ENCODE measurements around the gene WNK1.
A peak's percentile ranks its signal among the peaks of the same experiment; 100 is the strongest.
"Not testable (repeated sequence)": the region's sequence is repeated elsewhere in the genome, so short reads cannot be mapped to it uniquely, and the experiment has no call there.

WNK1 gene

GRCh38 chr12:788288-788687 is 35.9 kb downstream of the WNK1 start:
- Histone ChIP-seq H3K4me1 (ENCODE audit: low read depth, poor library complexity, severe bottlenecking) (peaks cover 37% of the 10 kb centered on the region), H2AFZ (ENCODE audit: low read depth) (no peak overlapping the region), H3K27ac (no peak overlapping the region), H3K9ac (no peak overlapping the region), H3K4me2 (no peak overlapping the region), H3K36me3 (ENCODE audit: insufficient read depth) (no peaks in the 10 kb centered on the region), H3K27me3 (ENCODE audit: insufficient read depth, low read depth) (no peaks in the 10 kb centered on the region), H3K4me3 (IDR thresholded peaks at IDR 0.05; ENCODE audit: insufficient read depth, low read depth, low read length) (no peak overlapping the region), H3K79me2 (ENCODE audit: insufficient read depth, low read depth) (peaks cover 92% of the 10 kb centered on the region), H4K20me1 (ENCODE audit: insufficient read depth) (peaks cover 45% of the 10 kb centered on the region)
- no peak for TF ChIP-seq CTCF (conservative IDR thresholded peaks at IDR 0.05; ENCODE audit: low read depth, low read length)

- not testable (repeated sequence) for H3K36me3 ChIP-seq (ENCODE audit: insufficient read depth); H3K27ac ChIP-seq; H3K9ac ChIP-seq; H3K4me3 ChIP-seq (IDR thresholded peaks at IDR 0.05; ENCODE audit: insufficient read depth, low read depth, low read length); H2AFZ ChIP-seq (ENCODE audit: low read depth); H3K27me3 ChIP-seq (ENCODE audit: insufficient read depth, low read depth)
- H3K4me1 ChIP-seq (ENCODE audit: low read depth, poor library complexity, severe bottlenecking): peaks cover 37% of the 10 kb centered on the region
- peaks cover 96% of the 10 kb centered on the region for H3K79me2 ChIP-seq (ENCODE audit: insufficient read depth, low read depth)
- H3K4me2 ChIP-seq: 0 out of 2 replicates have a peak overlapping the region, but pooled peaks have one; percentile 4
- peaks cover 50% of the 10 kb centered on the region for H4K20me1 ChIP-seq (ENCODE audit: insufficient read depth)
Observed at GRCh38 chr12:788762-789161, 36.4 kb downstream of the WNK1 start.

- no peak overlapping the region for H3K4me2 ChIP-seq
- H4K20me1 ChIP-seq (ENCODE audit: insufficient read depth): peaks cover 56% of the 10 kb centered on the region
- H3K27ac ChIP-seq: no peak overlapping the region
- peaks cover 37% of the 10 kb centered on the region for H3K4me1 ChIP-seq (ENCODE audit: low read depth, poor library complexity, severe bottlenecking)
- H3K9ac ChIP-seq: no peak overlapping the region
- H2AFZ ChIP-seq (ENCODE audit: low read depth): no peak overlapping the region
- TF ChIP-seq CTCF (conservative IDR thresholded peaks at IDR 0.05; ENCODE audit: low read depth, low read length): no peak
- no peaks in the 10 kb centered on the region for H3K36me3 ChIP-seq (ENCODE audit: insufficient read depth)
- peaks cover 97% of the 10 kb centered on the region for H3K79me2 ChIP-seq (ENCODE audit: insufficient read depth, low read depth)
- H3K27me3 ChIP-seq (ENCODE audit: insufficient read depth, low read depth): no peaks in the 10 kb centered on the region
- no peak overlapping the region for H3K4me3 ChIP-seq (IDR thresholded peaks at IDR 0.05; ENCODE audit: insufficient read depth, low read depth, low read length)
Observed at GRCh38 chr12:789852-790563, 37.6 kb downstream of the WNK1 start.

- Histone ChIP-seq H3K4me3 (IDR thresholded peaks at IDR 0.05; ENCODE audit: insufficient read depth, low read depth, low read length) (no peak overlapping the region), H3K4me1 (ENCODE audit: low read depth, poor library complexity, severe bottlenecking) (peaks cover 37% of the 10 kb centered on the region), H3K4me2 (no peak overlapping the region), H4K20me1 (ENCODE audit: insufficient read depth) (peaks cover 62% of the 10 kb centered on the region), H3K79me2 (ENCODE audit: insufficient read depth, low read depth) (peaks cover 98% of the 10 kb centered on the region), H3K36me3 (ENCODE audit: insufficient read depth) (no peaks in the 10 kb centered on the region), H3K27ac (no peak overlapping the region), H2AFZ (ENCODE audit: low read depth) (no peak overlapping the region), H3K9ac (no peak overlapping the region), H3K27me3 (ENCODE audit: insufficient read depth, low read depth) (no peaks in the 10 kb centered on the region)
- no peak for TF ChIP-seq CTCF (conservative IDR thresholded peaks at IDR 0.05; ENCODE audit: low read depth, low read length)
Observed at GRCh38 chr12:790608-791007, 38.2 kb downstream of the WNK1 start.

GRCh38 chr12:793037-793436 is 40.7 kb downstream of the WNK1 start:
- H3K27me3 ChIP-seq (ENCODE audit: insufficient read depth, low read depth): no peaks in the 10 kb centered on the region
- H3K79me2 ChIP-seq (ENCODE audit: insufficient read depth, low read depth): peaks cover 99% of the 10 kb centered on the region
- H2AFZ ChIP-seq (ENCODE audit: low read depth): no peak overlapping the region
- H3K36me3 ChIP-seq (ENCODE audit: insufficient read depth): no peaks in the 10 kb centered on the region
- no peak overlapping the region for H3K9ac ChIP-seq
- H3K4me1 ChIP-seq (ENCODE audit: low read depth, poor library complexity, severe bottlenecking): peaks cover 31% of the 10 kb centered on the region
- peaks cover 63% of the 10 kb centered on the region for H4K20me1 ChIP-seq (ENCODE audit: insufficient read depth)
- no peak for TF ChIP-seq CTCF (conservative IDR thresholded peaks at IDR 0.05; ENCODE audit: low read depth, low read length)
- H3K27ac ChIP-seq: no peak overlapping the region
- H3K4me3 ChIP-seq (IDR thresholded peaks at IDR 0.05; ENCODE audit: insufficient read depth, low read depth, low read length): no peak overlapping the region
- H3K4me2 ChIP-seq: no peak overlapping the region
